BLaER1 (cell line): ENCODE data around the gene OPCML.

Source experiments
- H3K27ac ChIP-seq: shearing (Covaris generic); formaldehyde crosslinking; 2 replicates; pipeline ENCODE4 v1.8.1; 2022
- H3K27me3 ChIP-seq: shearing (Covaris generic); formaldehyde crosslinking; 2 replicates; pipeline ENCODE4 v1.8.1; 2022
- H3K36me3 ChIP-seq: shearing (Covaris generic); formaldehyde crosslinking; 2 replicates; pipeline ENCODE4 v1.8.1; 2022
- H3K4me1 ChIP-seq: shearing (Covaris generic); formaldehyde crosslinking; 2 replicates; pipeline ENCODE4 v1.8.1; 2022
- H3K4me2 ChIP-seq: shearing (Covaris generic); formaldehyde crosslinking; 2 replicates; pipeline ENCODE4 v1.8.1; 2022
- H3K4me3 ChIP-seq: shearing (Covaris generic); formaldehyde crosslinking; 2 replicates; pipeline ENCODE4 v1.8.1; 2022
- H3K9ac ChIP-seq: shearing (Covaris generic); formaldehyde crosslinking; 2 replicates; pipeline ENCODE4 v1.8.1; 2022
- H3K9me3 ChIP-seq: shearing (Covaris generic); formaldehyde crosslinking; 2 replicates; pipeline ENCODE4 v1.8.1; 2022
- H4K20me1 ChIP-seq: shearing (Covaris generic); formaldehyde crosslinking; 2 replicates; pipeline ENCODE4 v1.8.1; 2022
- Cebpa-rat ChIP-seq: shearing (Covaris generic); IDR thresholded peaks from 2 replicates; pipeline ENCODE4 v1.8.1; 2022

Gene OPCML

GRCh38 chr11:132648851-132649250 is 883.5 kb downstream of the OPCML start:
- no peak overlapping the region for H3K4me2 ChIP-seq
- H4K20me1 ChIP-seq: no peaks in the 10 kb centered on the region
- no peaks in the 10 kb centered on the region for H3K27me3 ChIP-seq
- no peaks in the 10 kb centered on the region; the same call in 1 of the 2 replicates for H3K4me1 ChIP-seq
- no peaks in the 10 kb centered on the region for H3K36me3 ChIP-seq
- H3K9ac ChIP-seq: no peak overlapping the region
- no peak overlapping the region for H3K4me3 ChIP-seq
- H3K9me3 ChIP-seq: no peaks in the 10 kb centered on the region
- TF ChIP-seq Cebpa-rat: no peak
- no peak overlapping the region for H3K27ac ChIP-seq

- H3K9me3 ChIP-seq: no peaks in the 10 kb centered on the region
- no peaks in the 10 kb centered on the region for H3K27me3 ChIP-seq
- no peak overlapping the region for H3K27ac ChIP-seq
- H3K4me1 ChIP-seq: peaks cover 11% of the 10 kb centered on the region
- no peak overlapping the region for H3K4me3 ChIP-seq
- no peak for TF ChIP-seq Cebpa-rat
- no peak overlapping the region for H3K9ac ChIP-seq
- H3K4me2 ChIP-seq: no peak overlapping the region
- no peaks in the 10 kb centered on the region for H3K36me3 ChIP-seq
- no peaks in the 10 kb centered on the region for H4K20me1 ChIP-seq
Observed at GRCh38 chr11:132646890-132647289, 885.4 kb downstream of the OPCML start.

- no peak overlapping the region for H3K4me3 ChIP-seq
- no peaks in the 10 kb centered on the region for H3K9me3 ChIP-seq
- H3K9ac ChIP-seq: no peak overlapping the region
- H4K20me1 ChIP-seq: no peaks in the 10 kb centered on the region
- no peak overlapping the region for H3K27ac ChIP-seq
- H3K4me1 ChIP-seq: peaks cover 11% of the 10 kb centered on the region
- TF ChIP-seq Cebpa-rat: no peak
- H3K27me3 ChIP-seq: no peaks in the 10 kb centered on the region
- no peak overlapping the region for H3K4me2 ChIP-seq
- no peaks in the 10 kb centered on the region for H3K36me3 ChIP-seq
Observed at GRCh38 chr11:132644520-132645239, 887.6 kb downstream of the OPCML start.

GRCh38 chr11:132643239-132643638 is 889.1 kb downstream of the OPCML start:
- peaks cover 11% of the 10 kb centered on the region for H3K4me1 ChIP-seq
- no peak overlapping the region for H3K4me3 ChIP-seq
- TF ChIP-seq Cebpa-rat: no peak
- no peaks in the 10 kb centered on the region for H3K36me3 ChIP-seq
- no peaks in the 10 kb centered on the region for H3K27me3 ChIP-seq
- no peaks in the 10 kb centered on the region for H4K20me1 ChIP-seq
- H3K4me2 ChIP-seq: peak overlapping the region; percentile 57
- H3K9ac ChIP-seq: no peak overlapping the region
- H3K9me3 ChIP-seq: no peaks in the 10 kb centered on the region
- no peak overlapping the region for H3K27ac ChIP-seq

- Histone ChIP-seq H3K4me1 (peaks cover 18% of the 10 kb centered on the region), H3K9ac (no peak overlapping the region), H3K4me2 (no peak overlapping the region), H3K27ac (no peak overlapping the region), H4K20me1 (no peaks in the 10 kb centered on the region), H3K9me3 (no peaks in the 10 kb centered on the region), H3K27me3 (no peaks in the 10 kb centered on the region), H3K4me3 (no peak overlapping the region), H3K36me3 (no peaks in the 10 kb centered on the region)
- no peak for TF ChIP-seq Cebpa-rat
Observed at GRCh38 chr11:132640952-132641351, 891.3 kb downstream of the OPCML start.

- Histone ChIP-seq H3K27ac (no peak overlapping the region), H3K4me2 (no peak overlapping the region), H3K27me3 (no peaks in the 10 kb centered on the region), H4K20me1 (no peaks in the 10 kb centered on the region), H3K9me3 (no peaks in the 10 kb centered on the region), H3K4me1 (peaks cover 18% of the 10 kb centered on the region), H3K9ac (no peak overlapping the region), H3K4me3 (no peak overlapping the region), H3K36me3 (no peaks in the 10 kb centered on the region)
- TF ChIP-seq Cebpa-rat: no peak
Observed at GRCh38 chr11:132639986-132640385, 892.3 kb downstream of the OPCML start.

GRCh38 chr11:132639403-132639802 is 892.9 kb downstream of the OPCML start:
- H3K27ac ChIP-seq: no peak overlapping the region
- H3K9me3 ChIP-seq: no peaks in the 10 kb centered on the region
- H3K9ac ChIP-seq: no peak overlapping the region
- no peak overlapping the region for H3K4me2 ChIP-seq
- H3K36me3 ChIP-seq: no peaks in the 10 kb centered on the region
- H3K4me3 ChIP-seq: no peak overlapping the region
- no peak for TF ChIP-seq Cebpa-rat
- H3K4me1 ChIP-seq: peaks cover 18% of the 10 kb centered on the region
- no peaks in the 10 kb centered on the region for H3K27me3 ChIP-seq
- no peaks in the 10 kb centered on the region for H4K20me1 ChIP-seq

- H3K9ac ChIP-seq: no peak overlapping the region
- TF ChIP-seq Cebpa-rat: no peak
- no peak overlapping the region for H3K4me3 ChIP-seq
- H3K27ac ChIP-seq: no peak overlapping the region
- H3K36me3 ChIP-seq: no peaks in the 10 kb centered on the region
- no peaks in the 10 kb centered on the region for H4K20me1 ChIP-seq
- no peaks in the 10 kb centered on the region for H3K27me3 ChIP-seq
- H3K4me1 ChIP-seq: peaks cover 15% of the 10 kb centered on the region
- H3K4me2 ChIP-seq: no peak overlapping the region
- no peaks in the 10 kb centered on the region for H3K9me3 ChIP-seq
Observed at GRCh38 chr11:132638423-132638822, 893.9 kb downstream of the OPCML start.

GRCh38 chr11:132636523-132636922 is 895.8 kb downstream of the OPCML start:
- H3K4me3 ChIP-seq: no peak overlapping the region
- no peaks in the 10 kb centered on the region for H4K20me1 ChIP-seq
- no peak overlapping the region for H3K4me2 ChIP-seq
- H3K27ac ChIP-seq: no peak overlapping the region
- H3K36me3 ChIP-seq: no peaks in the 10 kb centered on the region
- no peak overlapping the region for H3K9ac ChIP-seq
- H3K4me1 ChIP-seq: peaks cover 7% of the 10 kb centered on the region; the same call in 1 of the 2 replicates
- no peak for TF ChIP-seq Cebpa-rat
- peaks cover 4% of the 10 kb centered on the region; the same call in 1 of the 2 replicates for H3K9me3 ChIP-seq
- H3K27me3 ChIP-seq: no peaks in the 10 kb centered on the region

GRCh38 chr11:132632641-132633124 is 899.6 kb downstream of the OPCML start:
- no peaks in the 10 kb centered on the region for H3K27me3 ChIP-seq
- H3K4me1 ChIP-seq: peaks cover 7% of the 10 kb centered on the region; the same call in 1 of the 2 replicates
- no peak overlapping the region for H3K4me3 ChIP-seq
- no peak overlapping the region for H3K27ac ChIP-seq
- TF ChIP-seq Cebpa-rat: no peak
- H3K36me3 ChIP-seq: no peaks in the 10 kb centered on the region
- H3K4me2 ChIP-seq: no peak overlapping the region
- H4K20me1 ChIP-seq: no peaks in the 10 kb centered on the region
- peaks cover 11% of the 10 kb centered on the region for H3K9me3 ChIP-seq
- H3K9ac ChIP-seq: no peak overlapping the region
